Midbrain (tissue), 1 donor: ENCODE measurements around the gene EID2B.

ENCODE experiments used
- DNase-seq: peaks from one replicate; lab custom pipeline; 2025; lab: John Stamatoyannopoulos, UW

The EID2B gene

DNA sequence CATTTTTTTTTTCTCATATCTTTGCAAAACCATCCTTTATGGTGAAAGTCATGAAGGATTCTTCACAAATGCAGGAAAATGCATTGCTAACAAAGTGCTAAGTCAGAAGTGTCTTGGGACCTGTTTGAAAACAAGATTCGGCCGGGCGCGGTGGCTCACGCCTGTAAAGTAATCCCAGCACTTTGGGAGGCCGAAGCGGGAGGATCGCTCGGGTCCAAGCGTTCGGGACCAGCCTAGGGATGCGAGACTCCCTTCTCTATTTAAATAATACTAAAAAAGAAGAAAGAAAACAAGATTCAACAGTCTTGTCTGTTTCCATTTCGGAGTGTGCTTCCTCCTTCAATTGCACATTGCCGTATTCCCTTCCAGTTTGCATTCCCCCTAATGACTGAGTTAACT lies 819 bp downstream of the EID2B start:
- no peak for DNase-seq

DNA sequence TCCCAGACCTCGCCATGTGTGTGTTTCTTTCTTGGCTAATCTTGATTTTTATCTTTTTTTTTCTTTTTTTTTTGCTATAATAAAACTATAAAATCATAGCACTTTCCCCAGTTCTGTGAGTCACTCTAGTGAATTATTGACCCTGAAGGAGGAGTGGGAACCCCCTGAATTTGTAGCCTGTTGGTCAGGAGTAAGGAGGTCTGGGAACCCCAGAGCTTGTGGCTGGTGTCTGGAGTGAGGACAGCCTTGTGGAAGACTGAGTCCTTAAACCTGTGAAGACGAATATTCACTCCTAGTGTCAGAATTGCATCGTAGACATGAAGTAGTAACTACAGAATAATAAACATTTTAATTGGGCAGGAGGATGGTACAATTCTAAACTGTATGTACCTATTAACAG lies 7.4 kb downstream of the EID2B start:
- no peak for DNase-seq

DNA sequence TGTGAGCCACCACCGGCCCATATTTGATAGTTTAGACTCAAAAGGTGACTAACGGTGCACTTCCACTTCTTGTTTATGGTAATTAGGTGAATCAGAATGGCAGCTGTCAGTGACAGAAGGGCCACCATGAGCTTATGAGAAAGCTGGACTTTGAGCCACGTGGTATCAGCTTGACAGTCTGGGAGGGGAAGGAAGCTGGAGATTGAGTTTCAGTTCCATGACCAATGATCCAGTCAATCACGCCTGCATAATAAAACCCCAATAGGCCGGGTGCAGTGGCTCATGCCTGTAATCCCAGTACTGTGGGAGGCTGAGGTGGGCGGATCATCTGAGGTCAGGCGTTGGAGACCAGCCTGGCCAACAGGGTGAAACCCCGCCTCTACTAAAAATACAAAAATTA lies 8.2 kb downstream of the EID2B start:
- DNase-seq, result no peak

DNA sequence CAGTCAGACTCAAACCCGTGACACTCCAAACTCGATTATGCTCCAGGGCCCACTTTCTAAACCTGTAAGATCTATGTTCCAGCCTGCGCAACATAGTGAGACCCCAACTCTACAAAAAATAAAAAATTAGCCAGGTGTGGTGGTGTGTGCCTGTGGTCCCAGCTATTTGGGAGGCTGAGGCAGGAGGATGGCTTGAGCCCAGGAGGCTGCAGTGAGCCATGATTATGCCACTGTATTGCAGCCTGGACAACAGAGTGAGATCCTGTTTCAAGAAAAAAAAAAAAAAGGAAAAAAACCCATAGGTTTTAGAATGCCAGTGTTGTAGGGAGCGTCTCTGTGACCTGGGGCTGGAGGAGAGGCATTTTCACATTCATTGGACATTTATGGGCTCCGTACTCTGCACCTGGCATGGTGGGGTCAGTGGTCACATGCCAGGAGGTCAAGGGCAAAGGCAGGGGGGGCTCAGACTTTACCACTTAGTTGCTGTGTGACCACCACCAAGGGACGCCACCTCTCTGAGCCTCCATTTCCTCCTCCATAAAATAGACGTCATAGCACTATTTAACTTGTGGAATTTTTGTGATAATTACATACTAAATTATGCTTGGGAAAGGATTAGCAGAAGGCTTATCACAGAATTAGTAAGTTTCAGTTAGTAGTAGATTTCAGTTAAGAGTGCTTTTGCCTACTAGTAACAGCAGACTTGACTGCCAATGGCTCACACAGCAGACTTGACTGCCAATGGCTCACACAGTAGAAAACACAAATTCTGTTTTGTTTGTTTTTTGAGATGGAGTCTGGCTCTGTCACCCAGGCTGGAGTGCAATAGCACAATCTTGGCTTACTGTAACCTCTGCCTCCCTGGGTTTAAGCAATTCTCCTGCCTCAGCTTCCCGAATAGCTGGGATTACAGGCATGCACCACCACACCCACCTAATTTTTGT lies 11.8 kb downstream of the EID2B start:
- no peak for DNase-seq

DNA sequence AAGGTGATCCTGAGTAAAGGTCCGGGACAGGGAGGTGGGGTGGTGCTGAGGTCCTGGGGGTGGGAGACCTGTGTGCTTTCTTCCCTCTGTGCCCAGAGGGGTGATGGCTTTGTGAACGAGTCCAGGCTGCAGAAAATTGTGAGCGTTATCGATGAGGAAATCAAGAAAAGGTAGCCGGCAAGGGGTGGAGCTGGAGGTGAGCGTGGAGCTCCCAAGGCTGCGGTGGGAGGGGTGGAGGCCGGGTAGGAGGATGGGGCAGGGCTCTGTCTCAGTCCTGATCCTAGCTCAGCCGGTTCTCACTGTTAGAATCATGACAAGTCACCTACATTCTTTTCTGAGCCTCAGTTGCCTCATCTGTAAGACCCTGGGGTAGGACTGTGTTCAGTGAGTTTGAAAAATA lies 13.7 kb downstream of the EID2B start:
- DNase-seq, result no peak

DNA sequence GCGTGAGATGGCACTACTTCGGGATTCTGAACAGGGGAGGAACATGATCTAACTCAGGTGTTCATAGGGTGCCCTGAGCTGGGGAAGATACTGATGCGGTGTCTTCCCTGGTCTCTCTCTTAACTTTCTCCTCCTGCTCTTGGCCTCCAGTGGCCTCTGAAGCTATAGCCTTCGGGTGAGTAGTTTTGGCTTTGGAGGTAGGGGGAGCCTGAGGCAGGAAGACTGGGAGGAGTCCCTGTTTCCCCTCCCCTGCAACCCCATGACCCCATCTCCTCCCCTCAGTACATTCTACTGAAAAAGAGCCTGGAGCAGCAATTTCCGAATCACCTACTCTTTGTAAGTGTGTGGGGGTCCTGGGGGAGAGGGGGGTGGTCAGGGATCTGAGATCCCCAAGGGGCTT lies 14.2 kb downstream of the EID2B start:
- DNase-seq, result no peak

DNA sequence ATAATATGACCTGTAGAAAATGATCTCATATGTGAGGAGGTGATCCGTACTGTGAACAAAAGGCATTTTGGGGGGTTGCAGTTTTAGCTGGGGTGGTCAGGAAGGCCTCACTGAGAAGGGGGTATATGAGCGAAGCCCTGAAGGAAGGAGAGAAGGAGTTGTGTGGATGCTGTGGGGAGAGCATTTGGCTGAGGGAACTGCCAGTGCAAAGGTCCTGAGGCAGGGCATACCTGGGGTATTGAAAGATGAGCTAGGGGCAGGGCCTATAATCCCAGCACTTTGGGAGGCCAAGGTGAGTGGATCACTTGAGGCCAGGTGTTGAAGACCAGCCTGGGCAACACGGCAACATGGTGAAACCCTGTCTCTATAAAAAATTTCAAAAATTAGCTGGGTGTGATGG lies 15.2 kb downstream of the EID2B start:
- no peak for DNase-seq

DNA sequence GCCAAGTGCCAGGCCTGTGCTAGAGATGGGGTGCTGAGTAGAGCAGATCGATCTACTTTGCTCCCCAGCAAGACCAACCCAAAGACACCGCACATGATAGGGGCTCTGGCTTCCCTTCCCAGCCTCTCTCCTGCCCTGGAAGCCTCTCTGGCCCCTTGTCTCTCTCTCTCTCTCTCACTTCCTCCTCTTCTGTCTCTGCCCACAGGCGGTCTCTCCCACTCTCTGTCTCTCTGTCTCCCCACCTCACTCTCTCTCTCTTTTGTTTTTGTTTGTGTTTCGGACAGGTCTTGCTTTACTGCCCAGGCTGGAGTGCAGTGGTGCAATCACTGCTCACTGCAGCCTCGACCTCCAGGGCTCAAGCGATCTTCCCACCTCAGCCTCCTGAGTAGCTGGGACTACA lies 16.4 kb downstream of the EID2B start:
- no peak for DNase-seq

DNA sequence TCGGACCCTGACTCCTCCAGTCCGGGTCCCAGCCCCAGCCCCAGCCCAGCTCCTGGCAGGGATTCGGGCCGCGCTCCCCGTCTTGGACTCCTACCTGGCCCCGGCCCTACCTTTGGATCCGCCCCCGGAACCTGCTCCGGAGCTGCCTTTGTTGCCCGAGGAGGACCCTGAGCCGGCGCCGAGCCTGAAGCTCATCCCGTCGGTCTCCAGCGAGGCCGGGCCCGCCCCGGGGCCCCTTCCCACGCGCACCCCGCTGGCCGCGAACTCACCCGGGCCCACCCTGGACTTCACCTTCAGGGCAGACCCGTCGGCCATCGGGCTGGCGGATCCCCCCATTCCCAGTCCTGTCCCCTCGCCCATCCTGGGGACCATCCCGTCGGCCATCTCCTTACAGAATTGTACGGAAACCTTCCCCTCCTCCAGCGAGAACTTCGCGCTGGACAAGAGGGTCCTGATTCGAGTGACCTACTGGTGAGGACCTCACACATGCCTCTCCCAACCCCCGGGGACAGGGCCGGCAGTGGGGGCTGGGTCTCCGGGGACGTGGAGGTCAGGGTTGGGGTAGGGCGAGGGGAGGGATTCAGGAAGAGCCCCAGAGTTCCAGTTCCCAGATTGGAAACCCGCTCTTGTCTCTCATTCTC lies 17.0 kb downstream of the EID2B start:
- DNase-seq, result no peak

DNA sequence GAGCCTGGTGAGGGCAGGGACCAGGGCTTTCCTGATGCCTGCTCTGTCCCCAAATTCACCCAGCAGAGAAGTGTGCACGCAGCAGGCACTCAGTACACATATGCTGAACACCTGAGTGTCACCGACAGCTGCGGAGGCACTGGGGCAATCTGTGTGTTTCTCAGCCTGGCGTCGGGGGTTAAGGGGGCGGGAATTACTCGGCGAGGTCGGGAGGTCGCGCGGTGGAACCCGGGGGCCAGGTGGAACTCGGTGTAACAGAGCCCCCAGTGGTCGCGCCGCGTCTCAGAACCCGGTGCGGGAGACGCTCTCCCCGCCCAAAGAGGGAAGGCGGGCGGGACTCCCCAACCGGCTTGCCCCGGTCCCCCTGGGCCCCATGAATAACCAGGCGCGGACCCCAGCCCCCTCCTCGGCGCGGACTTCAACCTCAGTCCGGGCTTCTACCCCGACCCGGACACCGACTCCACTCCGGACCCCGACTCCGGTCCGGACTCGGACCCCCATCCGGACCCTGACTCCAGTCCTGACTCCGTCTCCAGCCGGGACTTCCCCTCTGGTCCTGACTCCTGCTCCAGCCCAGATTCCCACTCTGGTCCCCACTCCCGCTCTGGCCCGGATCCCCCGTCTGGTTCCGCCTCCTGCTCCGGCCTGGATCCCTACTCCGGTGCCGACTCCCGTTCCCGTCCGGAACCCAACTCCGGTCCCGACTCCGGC lies 17.7 kb downstream of the EID2B start, which contains the start of gene SELENOV:
Gene SELENOV, plus strand, starts transcription at position 300 of the 711 bp plus-strand sequence. Its CDS starts 74 bp downstream, at position 374.
- DNase-seq, result no peak

DNA sequence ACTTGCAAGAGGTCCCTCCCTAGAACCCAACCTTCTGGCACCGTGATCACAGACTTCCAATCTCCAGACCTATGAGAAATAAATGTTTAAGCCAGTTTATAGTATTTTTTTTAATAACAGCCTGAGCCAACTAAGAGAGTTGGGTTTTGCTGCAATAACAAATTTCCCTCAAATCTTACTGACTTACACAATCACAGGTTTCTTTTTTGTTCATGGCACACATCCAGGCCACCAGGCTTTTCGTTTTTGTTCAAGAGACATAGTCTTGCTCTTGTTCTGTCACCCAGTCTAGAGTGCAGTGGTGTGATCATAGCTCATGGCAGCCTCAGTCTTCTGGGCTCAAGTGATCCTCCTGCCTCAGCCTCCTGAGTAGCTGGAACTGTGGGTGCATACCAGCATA lies 19.7 kb downstream of the EID2B start:
- no peak for DNase-seq

DNA sequence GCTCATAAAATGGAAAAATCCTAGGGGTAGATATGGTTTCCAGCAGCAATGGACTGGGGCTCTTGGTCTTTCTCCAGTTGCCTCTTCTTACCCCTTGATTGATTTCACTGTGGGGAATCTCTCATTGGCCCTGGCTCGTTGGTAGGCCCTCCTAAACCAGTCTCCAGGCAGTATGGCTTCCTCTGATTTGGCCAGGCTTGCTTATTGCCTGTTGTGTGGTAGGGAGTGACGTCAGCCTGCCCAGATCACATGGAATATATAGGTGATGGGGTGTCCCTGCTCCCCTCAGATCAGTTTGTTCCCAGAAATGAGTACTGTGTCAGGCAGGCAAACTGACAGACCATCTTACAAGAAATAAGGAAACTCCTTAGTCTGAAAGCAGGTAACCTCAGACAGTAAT lies 23.4 kb downstream of the EID2B start:
- no peak for DNase-seq

DNA sequence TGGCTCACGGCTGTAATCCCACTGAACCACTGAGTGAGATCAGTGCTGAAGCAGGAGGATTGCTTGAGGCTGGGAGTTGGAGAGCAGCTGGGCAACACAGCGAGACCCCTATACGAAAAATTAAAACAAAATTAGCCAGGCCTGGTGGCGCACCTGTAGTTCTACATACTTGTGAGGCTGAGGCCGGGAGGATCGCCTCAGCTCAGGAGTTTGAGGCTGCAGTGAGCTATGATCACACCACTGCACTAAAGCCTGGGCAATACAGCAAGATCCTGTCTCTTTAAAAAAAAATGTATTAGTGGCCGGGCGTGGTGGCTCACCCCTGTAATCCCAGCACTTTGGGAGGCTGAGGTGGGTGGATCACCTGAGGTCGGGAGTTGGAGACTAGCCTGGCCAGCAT lies 24.0 kb downstream of the EID2B start:
- no peak for DNase-seq

DNA sequence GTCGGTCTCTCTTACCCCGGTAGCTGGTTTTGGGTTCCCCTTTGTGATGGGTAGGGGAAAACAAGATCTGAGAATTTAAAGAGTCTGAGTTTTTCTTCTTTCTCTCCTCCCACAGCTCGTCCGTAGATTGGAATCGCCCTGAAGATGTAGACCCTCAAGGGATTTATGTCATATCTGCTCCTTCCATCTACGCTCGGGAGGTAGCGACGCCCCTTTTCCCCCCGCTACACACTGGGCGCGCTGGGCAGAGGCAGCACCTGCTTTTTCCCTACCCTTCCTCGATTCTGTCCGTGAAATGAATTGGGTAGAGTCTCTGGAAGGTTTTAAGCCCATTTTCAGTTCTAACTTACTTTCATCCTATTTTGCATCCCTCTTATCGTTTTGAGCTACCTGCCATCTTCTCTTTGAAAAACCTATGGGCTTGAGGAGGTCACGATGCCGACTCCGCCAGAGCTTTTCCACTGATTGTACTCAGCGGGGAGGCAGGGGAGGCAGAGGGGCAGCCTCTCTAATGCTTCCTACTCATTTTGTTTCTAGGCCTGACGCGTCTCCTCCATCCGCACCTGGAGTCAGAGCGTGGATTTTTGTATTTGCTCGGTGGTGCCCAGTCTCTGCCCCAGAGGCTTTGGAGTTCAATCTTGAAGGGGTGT lies 24.8 kb downstream of the EID2B start:
- no peak for DNase-seq

DNA sequence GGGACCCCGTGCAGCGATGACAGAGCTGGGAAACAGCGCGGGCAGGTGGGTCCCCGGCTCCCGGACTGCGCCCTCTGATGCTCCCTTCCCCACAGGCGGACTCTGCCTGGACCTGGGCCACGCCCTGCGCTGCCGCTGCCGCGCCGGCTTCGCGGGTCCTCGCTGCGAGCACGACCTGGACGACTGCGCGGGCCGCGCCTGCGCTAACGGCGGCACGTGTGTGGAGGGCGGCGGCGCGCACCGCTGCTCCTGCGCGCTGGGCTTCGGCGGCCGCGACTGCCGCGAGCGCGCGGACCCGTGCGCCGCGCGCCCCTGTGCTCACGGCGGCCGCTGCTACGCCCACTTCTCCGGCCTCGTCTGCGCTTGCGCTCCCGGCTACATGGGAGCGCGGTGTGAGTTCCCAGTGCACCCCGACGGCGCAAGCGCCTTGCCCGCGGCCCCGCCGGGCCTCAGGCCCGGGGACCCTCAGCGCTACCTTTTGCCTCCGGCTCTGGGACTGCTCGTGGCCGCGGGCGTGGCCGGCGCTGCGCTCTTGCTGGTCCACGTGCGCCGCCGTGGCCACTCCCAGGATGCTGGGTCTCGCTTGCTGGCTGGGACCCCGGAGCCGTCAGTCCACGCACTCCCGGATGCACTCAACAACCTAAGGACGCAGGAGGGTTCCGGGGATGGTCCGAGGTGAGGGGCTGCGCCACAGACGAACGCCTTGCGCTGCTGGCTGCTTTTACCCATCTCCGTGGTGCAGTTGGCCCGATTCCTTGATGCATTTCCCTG lies 25.5 kb downstream of the EID2B start:
- no peak for DNase-seq

DNA sequence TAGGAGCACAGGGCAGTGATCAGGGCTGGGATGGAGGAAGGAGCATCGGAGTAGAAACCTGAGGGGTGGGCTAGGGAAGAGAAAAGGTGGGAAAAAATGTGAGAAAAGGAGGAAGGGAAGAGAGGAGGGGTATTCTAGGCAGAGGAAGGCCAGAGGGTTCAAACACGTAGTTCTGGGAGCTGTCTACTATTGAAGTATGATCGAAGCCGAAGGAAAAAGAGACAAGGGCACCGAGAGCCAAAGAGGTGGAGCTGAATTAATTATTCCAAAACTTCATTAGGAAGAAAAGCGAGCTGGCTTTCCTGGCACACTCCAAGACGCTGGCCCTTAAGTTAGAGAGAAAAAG lies 26.1 kb downstream of the EID2B start:
- no peak for DNase-seq

DNA sequence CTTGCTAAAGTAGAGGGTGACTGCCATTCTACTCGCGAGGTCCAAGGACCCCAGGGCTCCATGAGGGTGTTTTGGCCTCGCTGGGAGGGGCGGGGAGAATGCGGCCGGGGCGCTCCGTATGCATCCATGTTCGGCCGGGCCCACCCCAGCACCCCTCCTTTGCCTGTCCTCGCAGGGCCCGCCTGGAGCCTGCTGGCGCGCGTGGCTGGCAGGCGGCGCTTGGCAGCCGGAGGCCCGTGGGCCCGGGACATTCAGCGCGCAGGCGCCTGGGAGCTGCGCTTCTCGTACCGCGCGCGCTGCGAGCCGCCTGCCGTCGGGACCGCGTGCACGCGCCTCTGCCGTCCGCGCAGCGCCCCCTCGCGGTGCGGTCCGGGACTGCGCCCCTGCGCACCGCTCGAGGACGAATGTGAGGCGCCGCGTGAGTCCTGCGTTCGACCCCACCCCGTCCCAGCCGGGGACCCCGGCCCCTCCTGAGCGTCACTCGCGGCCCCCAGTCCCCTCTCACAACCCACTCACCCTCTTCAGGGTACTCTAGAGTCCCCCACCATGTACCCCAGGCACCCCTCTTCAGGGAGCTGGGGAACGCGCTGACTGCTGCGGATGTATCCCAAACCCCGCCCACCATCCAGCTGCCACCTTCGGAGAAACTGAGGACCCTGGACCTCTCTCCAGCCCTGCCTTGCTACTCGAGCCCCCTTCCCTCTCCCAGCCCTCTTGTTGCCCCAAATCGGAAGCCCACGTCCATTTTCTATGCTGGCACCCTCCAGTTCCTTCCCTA lies 29.8 kb downstream of the EID2B start:
- DNase-seq, result peak; percentile 10

DNA sequence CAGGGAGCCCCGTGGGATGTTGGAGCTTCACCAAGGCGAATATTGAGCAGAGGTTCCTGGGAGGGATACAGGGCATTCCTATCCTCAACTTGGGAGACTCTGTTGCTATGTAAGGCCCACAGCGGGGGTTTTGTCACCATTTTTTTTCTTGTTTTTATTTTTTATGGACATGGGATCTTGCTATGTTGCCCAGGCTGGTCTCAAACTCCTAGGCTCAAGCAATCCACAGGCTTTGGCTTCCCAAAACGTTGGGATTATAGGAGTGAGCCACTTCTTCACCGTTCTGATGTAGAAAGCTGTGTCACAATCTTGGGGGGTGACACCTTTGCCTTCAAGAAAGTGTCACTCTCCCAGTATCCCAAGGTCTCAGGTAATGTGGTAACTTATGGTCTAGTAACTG lies 31.3 kb downstream of the EID2B start:
- no peak for DNase-seq

DNA sequence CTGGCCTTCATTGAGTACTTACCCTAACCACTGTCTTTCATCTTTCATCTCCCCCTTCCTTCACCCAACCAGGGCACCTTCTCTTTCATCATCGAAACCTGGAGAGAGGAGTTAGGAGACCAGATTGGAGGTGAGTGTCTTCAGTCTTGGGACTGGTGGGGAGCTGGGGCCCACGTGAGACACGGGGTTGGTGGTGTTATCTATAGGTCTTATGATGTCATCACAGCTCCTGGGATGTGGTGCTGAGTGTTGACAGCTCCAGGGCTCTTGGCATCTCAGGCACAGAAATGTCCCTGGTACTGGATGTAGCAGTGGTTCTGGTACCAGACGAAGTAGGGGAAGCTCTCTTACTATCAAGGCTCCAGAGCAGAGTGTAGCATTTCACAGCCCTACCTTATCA lies 32.1 kb downstream of the EID2B start:
- no peak for DNase-seq

DNA sequence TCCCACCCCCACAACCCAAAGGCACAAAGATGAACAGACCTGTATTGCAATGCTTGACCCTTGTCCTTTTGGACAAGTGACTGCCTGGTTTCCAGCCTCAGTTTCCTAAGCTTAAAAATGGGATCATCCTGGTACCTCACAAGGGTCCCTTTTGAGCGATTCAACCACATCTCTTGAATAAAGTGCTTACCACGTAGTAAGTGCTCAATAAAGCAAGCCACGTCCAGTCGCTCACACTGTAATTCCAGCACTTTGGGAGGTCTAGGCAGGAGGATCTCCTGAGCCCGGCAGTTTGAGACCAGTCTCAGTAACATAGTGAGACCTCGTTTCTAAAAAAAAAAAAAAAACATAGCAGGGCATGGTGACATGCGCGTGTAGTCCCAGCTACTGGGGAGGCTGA lies 32.7 kb downstream of the EID2B start:
- DNase-seq, result no peak
